ENCODE results near the gene TBL1X.
"Not testable (repeated sequence)": the region's sequence is repeated elsewhere in the genome, so short reads cannot be mapped to it uniquely, and the experiment has no call there.

TBL1X gene

DNA sequence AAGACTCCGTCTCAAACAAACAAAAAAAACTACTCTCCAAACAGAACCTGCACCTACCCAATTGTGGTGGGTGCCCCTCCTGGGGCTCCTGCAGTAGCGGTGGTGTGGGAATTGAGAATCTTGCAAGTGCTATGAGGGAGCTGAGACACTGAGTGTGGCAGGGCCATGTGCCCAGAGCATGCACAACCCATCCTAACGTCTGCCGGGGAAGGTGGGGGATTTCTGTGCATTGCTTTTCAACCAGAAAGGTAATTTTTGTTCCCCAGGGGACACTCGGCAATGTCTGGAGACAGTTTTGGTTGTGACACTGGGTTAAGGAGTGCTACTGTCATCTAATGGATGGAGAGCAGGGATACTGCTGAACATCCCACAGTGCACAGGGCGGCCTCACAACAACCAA lies 35.7 kb downstream of the TBL1X start:
- no peak for DNase-seq

DNA sequence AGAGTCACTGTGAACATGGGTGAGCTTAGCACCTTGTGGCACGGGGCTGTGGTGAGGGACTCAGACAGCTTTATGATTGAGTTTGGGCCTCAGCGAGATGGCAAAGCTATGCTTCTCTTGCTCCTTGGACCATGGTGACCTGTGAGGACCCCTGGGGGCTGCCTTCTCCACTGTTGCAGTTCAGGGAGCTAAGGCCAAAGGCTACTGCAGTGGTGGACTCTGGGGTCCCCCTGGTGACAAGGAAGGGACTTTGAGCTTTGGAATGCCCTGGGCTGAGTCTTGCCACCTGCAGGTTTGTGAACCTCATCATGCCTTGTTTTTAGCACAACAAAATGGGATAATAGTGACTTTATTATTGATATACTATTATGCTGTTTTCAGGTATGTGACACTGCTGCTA lies 36.5 kb downstream of the TBL1X start:
- no peak for DNase-seq

DNA sequence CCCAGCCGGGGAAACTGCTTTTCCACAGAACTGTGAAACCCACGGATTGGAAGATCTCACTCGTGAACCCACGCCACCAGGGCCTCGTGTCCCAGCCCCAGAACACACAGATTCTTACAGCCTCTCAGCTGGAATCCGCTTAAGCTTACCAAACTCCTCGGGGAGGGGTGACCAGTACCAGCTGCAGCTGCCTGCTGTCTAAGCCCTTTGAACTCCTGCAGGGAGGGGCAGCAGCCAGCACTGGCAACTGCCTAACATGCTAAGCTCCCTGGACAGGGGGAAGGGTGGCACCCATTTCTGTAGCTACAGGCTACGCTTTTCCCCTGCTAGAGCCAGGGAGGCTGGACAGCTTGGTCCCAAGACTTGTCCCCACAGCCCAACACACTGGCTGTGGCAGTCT lies 38.4 kb downstream of the TBL1X start:
- DNase-seq, result no peak

DNA sequence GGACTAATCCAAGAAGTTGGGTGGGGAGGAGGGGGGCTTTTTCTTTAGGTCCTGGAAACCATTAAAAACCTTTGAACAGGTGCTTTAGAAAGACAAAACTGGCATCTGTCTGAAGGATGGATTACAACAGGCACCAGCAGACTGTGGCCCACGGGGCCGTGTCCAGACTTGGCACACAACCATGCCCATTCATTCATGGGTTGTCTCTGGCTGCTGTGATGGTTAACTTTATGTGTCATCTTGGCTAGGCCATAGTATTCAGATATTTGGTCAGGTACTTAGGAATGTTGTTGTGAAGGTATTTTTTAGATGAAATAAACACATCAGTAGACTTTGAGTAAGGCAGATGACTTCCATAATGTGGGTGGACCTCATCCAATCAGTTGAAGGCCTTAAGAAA lies 45.5 kb downstream of the TBL1X start:
- no peak for DNase-seq

DNA sequence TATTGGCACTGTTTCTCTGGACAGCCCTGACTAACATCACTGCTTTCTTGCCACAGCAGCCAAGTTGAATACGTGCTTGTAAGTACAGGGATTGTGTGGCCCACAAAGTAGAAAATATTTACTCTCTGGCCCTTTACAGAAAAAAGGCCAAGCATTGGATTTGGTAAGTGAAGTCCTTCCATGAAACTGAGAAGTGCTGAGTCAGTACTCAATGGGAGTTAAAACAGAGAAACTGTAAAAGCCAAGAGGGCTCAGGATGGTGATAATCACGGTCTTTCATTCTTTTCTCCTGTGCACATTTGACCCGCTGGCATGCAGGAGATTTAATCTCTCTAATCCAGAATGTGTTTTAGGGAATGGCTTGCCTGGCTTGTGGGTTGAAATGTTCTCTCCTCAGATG lies 46.1 kb downstream of the TBL1X start:
- DNase-seq, result no peak

DNA sequence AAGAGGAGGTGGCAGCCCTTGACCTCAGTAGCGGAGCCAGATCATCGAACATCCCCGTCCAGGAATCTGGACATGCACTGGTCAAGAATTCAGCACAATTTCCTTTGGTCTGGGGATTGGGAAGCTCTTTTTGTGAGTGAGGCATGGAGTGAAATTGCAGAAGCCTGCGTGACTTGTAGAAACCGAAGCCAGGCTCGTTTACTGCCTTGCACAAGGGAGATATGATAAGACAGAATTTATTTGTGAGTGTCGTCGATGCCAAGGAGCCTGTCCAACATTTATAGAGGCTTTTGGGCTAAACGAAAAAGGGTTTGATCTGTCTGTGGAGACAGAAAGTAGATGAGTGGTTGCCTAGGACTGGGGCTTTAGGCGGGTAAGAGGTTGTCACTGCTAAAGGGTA lies 50.6 kb downstream of the TBL1X start:
- DNase-seq, result no peak

DNA sequence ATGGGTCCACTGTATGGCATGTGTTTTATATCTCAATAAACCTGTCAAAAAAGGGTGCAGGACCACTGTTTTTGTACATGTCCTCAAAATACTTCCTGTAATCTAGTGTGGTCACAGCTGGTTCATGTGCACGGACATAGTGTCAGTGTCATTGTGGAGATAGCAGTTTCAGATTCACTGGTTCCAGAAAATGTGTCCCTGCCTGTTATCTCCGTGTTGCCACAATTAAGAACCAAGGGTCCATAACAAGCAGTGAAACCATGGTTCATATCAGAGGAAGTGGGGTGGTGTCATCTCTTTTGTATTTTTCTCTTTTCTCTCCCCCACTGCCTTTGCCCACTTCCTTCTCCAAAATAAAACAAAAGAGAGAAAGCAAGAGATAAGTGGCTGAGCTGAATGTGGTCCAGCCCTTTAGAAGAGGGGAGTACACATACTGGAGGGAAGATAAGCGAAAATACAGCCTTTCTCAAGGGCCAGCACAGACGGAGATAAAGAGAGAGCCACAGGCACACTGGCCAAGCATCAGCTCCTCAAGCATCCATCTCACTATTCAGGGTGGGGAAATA lies 51.2 kb downstream of the TBL1X start:
- no peak for DNase-seq

DNA sequence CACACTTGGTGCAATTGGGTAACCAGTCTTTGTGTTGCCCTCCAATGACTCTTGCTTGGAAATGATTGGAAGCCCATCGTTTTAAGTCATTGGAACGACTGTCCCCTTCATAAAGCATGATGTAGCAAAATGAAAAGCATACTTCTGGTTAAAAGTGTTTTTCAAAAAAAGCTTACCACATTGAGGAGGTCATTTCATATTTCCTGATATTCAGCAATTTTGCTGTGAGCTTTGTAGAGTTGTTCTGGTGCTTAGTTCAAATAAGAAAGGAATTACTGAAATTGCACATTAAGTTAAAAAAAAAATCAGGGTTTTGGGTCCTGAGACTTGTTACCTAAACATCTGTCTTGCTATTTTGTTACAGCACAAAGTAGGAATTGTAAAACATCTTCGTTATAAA lies 51.8 kb downstream of the TBL1X start:
- no peak for DNase-seq

DNA sequence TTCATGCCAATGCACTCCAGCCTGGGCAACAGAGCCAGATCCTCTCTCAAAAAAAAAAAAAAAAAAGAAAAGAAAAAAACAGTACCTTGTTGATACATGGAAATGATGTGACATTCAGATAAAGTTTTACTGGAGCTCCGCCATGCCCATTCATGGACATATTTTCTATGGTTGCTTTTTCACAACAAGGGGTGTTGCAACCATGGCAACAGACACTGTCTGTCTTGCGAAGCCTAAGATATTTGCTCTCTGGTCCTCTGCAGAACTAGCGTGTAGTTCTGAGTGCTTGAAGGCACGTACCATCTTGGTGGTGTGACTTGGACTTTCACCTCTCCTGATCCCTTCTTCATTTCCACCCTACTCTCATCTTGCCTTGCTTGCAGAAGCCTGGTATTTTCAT lies 53.2 kb downstream of the TBL1X start:
- no peak for DNase-seq

DNA sequence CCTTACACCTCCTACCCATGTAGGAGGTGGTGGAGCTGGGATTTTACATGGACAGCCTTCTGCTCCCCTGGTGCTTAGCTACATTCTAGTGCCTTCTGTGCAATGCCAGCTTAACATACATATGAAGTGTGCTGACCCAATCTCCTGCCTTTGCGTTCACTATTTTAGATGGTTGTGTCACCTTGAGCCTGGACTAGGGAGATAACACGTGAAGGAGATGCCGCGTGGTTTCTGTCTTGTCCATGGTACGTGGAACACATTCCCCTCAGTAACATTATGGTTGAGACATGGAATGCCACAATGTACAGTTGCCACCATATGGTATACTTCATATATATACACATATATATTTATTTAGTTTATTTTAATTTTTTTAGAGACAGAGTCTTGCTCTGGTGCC lies 54.0 kb downstream of the TBL1X start:
- DNase-seq, result no peak

DNA sequence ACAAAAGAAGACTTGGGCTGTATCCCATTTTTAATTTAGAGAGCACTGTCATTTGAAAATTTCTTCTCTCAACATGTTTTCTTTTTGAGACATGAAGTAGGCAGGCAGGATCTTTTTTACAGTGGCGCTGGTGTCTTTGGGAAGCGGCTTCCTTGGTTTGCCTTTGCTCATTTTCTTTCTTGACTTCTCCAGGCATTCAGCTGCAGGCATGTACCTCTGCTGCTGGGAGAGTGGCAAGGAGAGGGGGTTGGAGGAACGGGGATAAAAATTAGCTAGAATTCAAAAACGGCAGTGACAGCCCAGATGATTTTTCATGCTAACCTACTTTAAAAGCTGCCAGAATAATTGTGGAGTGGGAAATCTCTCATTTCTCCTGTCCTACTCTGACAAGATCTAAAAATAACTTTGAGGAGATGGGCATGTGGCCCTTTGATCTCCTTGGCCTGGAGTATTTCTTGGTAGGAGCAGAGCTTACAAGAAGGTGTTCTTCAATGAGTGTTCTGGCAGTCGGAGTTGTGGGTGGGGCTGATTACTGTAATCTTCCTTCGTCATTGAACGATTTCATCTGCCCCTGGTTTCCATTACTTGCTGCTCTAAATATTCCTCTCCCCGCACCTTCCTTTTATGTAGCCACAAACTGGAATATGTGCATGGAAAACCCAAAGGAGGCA lies 54.8 kb downstream of the TBL1X start:
- DNase-seq, result no peak

DNA sequence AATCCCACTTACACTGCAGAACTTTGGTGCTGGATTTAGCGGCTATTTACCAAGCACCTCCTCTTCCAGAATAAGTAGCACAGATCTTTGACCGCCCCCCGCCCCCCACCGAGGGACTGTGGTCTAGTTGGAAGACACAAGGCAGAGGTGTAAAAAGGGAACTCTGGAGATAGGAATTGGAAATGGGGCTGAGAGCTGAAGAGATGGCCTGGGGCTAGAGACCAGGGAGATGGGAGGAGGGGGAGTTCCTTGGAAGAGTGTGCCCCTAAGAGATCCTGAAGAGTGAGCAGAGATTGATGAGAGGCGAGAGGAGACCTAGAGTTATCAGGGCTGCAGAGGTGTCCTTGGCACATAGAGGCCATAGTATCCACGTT lies 55.3 kb downstream of the TBL1X start:
- DNase-seq, result no peak

DNA sequence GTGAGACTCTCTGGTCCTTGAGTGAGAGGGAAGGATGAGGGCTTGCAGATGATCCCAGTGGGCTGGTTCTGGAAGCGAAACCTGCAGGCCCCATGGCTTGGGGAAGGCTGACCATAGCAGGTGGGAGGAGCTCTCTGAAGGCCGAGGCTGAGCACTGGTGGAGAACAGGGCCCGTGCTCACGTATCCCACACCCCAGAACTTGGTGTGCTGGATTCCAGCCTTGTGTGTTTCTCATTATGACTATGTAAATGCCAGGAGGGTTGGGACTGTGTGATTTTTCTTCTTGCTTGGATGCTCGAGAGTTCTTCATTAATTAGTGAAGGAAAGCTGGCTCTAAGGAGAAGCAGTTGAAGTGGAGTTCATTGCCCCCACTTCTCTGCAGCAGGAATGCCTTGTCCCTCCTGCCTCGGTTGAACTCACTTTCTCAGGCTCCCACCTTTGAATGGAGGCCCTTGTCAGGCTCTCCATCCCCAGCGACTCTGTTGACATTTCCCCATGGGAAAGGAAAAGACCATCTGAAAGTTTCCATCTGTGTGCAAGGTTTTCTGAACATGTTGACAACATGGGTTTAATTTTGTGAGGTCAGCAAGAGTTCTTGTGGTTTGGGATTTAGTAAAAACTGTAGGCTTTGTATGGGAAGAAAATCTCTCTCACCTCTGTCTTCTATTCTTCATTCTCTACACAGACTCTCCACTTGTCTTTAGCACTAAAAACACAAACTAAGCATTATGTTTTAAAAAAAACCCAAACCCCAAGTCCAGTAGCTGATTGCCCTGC lies 57.7 kb downstream of the TBL1X start:
- DNase-seq, result no peak

DNA sequence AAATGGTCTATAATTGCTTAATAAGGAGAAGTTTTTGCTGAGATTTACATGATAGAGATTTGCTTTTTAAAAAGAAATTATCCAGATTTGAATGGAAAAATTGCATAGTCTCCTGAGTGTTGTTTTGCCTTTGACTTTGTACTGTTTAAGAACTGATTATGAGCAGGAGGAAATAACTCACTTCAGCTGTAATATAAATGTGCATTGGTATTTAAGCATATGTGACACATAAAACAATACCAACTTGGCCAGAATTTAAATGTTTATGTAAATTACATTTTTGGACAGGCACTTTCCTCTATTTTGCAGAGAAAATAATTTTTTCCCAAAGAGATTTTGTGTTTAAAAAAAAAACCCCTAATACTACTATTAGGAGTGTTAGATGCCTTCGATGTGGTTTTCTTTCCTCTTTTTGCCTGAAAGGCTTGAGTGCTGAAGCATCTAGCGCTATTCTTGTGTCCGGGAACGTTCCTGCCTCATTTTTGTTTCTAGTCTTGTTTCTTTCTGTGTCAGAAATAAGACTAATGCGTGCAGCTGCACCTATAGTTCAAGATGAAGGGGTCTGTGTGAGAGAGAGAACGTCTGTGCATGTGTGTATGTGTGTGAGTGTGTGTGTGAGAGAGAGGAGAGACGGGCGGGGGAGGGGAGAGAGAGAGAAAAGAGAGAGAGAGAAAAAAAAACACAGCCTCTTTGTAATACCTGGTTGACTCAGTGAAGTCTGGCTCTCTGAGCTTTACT lies 60.8 kb downstream of the TBL1X start:
- no peak for DNase-seq

DNA sequence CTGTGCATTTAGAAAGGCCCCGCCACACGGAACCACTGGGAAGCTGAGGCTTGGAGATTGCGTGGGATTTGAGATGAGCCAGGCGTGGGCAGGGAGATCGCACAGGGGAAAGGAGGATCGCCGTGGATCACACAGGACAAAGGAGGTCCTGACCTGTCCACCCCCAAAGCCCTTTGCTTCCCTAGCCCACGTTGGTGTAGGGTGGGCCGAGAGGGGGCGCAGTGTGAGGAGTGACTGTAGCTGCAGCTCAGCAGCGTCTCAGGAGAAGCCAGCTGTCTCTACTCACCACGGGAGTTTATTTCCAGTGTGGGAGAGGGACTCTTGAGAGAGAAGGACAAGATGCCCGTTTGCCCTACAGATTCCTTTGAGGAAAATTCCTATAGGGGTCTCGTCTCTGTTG lies 62.1 kb downstream of the TBL1X start:
- DNase-seq, result no peak

DNA sequence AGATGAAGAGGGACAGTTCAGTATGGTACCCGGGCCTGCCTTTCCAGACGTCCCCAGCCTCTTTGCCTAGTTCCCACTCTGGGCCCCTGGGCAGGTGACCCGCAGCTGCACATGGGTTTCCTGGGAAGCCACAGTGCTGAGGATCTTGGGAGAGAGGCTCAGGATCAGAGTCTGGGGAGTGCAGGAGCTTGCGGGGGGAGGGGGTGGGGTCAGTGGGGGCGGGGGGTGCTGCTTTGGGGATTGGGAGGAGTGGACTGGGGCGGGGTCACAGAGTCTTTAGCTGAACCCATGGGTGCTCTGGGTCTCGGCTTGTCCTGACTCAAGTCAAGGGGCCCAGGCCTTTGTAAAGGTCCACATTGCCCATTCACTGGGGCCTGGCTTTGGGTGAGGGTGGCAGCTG lies 63.6 kb downstream of the TBL1X start:
- DNase-seq, result no peak

DNA sequence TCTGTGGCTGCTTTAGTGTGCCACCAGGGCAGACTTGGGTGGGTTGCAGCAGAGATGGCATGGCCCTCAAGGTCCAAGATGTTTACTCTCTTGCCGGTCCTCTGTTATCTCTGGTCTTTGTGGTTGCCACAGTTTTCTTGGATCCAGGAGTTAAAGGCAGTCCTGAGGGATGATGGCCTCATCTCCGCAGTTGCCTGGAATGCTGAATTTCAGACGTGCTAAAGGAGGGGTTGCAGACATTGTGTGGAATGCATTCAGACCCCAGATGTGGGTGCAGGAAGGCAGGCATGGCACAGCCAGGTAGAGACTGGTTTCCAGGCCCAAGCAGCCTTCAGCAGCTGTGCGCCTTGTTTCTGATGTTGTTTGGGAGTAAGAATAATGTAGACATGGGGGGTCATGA lies 64.4 kb downstream of the TBL1X start:
- DNase-seq, result no peak

DNA sequence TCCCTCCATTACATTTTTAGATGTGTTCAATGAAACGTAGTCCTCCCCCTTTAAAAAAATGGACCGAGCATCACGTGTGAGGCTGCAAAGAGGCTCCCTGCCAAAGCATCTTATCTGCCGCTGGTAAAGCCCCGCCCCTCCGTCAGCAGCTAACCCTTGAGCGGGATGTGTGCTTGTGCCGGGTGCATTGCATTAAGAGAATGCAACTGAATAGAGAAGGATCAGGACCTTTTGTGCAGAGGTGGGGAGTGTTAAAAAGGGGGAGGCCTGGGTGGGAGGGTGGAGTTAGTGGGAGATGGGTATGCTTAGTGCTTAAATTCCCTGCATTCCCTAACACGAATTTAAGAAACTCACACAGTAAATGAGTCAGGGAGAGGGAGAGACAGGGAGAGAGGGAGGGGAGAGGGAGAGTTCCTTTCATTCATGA lies 66.0 kb downstream of the TBL1X start:
- DNase-seq, result peak; percentile 50

DNA sequence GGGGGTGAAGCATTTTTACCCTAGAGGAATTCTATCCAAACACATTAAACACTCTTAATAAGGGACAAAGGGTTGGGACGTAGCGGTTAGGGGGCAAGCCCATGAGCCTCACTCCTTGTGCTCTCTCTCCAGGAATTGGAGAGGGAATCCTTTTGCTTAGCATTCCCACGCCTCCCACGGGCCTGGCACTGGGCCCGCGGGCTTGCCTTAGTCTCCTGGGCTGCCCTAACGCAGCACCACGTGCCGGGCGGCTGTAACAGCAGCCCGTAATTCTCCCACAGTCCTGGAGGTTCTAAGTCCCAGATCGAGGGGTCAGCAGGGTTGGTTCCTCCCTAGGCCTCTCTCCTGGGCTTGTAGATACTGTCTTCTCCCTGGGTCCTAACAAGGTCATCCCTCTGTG lies 67.5 kb downstream of the TBL1X start:
- no peak for DNase-seq

DNA sequence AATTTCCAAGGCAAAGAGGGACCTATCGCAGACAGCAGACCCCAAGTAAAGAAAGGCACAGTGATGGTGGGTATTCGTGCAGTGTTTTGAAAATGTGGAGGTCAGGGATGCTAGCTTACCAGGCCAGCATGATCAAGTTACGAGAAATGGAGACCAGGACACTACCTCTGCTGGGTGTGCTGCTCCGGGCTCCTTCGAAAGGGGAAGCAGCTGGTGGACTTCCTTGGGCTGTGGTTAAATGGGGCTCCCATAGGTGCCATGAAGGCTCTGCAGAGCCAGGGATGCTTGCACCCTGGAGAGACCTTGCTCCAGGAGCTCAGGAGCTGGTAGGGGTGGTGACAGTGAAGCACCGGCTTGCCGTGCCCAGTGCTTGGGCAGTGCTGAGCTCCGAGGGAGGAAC lies 68.8 kb downstream of the TBL1X start:
- no peak for DNase-seq

DNA sequence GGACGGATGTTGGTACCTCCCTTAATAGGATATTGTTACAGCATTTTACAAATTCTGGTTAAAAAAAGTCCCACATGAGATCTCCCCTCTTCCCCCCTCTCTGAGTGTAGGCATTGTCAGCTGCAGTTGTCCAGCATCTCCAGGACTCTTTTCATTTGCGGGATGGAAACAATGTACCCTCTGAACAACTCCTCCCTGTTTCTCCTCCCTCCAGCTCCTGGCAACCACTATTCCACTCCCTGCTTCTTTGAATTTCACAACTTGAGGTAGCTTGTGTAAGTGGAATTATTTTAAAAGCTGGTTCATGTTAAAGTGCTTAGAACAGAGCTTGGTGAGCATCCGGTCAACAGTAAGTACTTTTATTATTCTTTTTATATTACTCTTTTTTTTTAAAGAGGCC lies 69.8 kb downstream of the TBL1X start:
- no peak for DNase-seq

DNA sequence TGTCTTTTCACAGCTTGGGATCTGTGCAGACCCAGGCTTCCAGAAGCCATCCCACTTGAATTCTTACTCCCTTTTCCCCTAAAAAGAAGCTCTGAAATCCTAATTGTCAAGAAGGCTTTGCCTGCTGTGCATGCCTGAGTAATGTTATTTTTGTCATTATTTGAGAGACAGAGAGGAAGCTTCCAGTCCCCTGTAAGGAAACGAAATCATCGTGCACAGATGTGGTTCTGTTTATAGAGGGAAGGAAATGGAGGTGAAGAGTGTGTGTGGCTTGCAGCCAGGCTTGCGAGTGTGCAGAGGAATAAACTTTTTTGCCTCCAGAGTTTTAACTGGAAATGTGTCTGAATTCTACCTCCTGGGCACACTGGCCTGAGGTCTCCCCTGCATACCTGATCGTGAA lies 70.2 kb downstream of the TBL1X start:
- DNase-seq, result no peak

DNA sequence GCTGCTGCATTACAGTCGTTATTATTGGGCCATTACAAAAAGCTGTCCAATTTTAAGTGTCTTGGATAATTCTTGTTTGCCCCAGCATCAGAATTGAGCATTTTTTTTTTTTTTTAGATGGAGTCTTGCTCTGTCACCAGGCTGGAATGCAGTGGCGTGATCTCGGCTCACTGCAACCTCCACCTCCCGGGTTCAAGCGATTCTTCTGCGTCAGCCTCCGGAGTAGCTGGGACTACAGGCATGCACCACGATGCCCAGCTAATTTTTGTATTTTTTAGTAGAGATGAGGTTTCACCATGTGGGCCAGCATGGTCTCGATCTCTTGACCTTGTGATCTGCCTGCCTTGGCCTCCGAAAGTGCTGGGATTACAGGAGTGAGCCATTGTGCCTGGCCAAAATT lies 71.3 kb downstream of the TBL1X start:
- DNase-seq, result not testable (repeated sequence)

DNA sequence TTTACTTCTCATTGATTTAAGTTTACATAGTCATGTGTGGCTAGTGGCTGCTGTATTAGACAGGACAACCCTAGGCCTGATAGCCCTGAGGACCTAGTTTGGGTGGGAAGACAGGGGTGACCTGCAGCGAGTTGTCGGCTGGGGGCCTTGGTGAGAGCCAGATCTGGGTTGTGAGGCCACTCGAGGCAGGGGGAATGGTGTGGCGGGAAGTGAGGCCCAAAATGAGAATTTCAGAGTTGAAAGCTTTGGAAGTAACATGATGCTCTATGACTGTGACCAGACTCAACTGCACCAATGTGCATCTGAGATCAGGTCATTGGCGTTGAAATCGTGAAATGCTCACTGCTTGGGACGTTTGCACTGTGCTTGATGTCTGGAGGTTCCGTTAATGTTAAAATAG lies 72.9 kb downstream of the TBL1X start:
- no peak for DNase-seq
